Hepatocyte (in vitro differentiated cells): ENCODE data around the gene IL16.

Source experiments
- CTCF ChIP-seq: fragments of 200-600 bp; sonication (generic); IDR thresholded peaks from 2 replicates; pipeline ENCODE4 v1.5.1; 2016; ENCODE audit warnings: antibody characterized with exemption, mild to moderate bottlenecking; ENCODE audit not compliant: poor library complexity
- EZH2 ChIP-seq: fragments of 200-600 bp; sonication (generic); IDR thresholded peaks from 2 replicates; pipeline ENCODE4 v1.6.1; 2016; ENCODE audit warnings: antibody characterized with exemption, mild to moderate bottlenecking, borderline replicate concordance

DNA sequence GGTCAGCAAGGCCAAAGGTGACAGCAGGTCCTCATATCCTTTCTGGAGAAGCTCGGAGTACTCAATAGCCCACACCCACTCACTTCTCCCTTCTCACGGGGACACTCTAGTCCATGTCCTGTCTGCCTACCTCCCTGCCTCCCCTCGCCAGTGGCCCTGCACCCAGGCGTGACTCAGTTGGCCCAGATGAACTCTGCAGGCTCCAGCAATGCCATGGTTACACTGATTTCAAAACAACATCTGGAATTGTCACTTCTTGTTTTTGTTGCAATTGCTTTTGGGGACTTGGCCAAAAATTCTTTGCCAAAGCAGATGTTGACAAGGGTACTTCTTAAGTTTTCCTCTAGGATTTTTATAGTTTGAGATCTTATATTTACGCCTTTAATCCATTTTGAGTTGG, 13.0 kb downstream of the IL16 start:
- TF ChIP-seq EZH2 (no peak), CTCF (no peak)
